GM12801 (cell line): ENCODE results near the gene ZNF821.

ENCODE experiments used
- TF ChIP-seq, protein P1 (sequence below): IDR thresholded peaks from one replicate; pipeline ENCODE4 v1.5.1; 2011; ENCODE audit warnings: control low read depth; ENCODE audit not compliant: insufficient read length; ENCODE audit errors: extremely low read depth

Gene ZNF821

DNA sequence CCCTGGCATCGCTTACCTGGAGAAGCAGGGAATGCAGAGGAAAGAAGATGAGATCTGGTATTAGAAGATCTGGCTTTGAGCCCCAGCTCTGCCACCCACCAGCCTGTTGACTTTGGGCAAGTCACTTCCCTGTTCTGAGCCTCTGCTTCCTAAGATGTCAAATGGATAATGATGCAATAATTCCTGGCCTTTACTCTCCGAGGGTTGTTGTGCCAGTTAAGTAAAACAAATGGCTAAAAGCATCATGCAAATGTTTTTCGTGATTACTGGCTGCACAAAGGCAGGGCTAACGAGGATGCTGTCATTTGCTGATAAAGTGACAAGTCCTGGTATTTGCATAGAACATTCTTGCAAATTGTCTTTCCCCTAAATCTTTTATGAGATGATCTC lies 1.3 kb upstream of the ZNF821 start:
- TF ChIP-seq, protein P1, sequence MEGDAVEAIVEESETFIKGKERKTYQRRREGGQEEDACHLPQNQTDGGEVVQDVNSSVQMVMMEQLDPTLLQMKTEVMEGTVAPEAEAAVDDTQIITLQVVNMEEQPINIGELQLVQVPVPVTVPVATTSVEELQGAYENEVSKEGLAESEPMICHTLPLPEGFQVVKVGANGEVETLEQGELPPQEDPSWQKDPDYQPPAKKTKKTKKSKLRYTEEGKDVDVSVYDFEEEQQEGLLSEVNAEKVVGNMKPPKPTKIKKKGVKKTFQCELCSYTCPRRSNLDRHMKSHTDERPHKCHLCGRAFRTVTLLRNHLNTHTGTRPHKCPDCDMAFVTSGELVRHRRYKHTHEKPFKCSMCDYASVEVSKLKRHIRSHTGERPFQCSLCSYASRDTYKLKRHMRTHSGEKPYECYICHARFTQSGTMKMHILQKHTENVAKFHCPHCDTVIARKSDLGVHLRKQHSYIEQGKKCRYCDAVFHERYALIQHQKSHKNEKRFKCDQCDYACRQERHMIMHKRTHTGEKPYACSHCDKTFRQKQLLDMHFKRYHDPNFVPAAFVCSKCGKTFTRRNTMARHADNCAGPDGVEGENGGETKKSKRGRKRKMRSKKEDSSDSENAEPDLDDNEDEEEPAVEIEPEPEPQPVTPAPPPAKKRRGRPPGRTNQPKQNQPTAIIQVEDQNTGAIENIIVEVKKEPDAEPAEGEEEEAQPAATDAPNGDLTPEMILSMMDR, result no peak

DNA sequence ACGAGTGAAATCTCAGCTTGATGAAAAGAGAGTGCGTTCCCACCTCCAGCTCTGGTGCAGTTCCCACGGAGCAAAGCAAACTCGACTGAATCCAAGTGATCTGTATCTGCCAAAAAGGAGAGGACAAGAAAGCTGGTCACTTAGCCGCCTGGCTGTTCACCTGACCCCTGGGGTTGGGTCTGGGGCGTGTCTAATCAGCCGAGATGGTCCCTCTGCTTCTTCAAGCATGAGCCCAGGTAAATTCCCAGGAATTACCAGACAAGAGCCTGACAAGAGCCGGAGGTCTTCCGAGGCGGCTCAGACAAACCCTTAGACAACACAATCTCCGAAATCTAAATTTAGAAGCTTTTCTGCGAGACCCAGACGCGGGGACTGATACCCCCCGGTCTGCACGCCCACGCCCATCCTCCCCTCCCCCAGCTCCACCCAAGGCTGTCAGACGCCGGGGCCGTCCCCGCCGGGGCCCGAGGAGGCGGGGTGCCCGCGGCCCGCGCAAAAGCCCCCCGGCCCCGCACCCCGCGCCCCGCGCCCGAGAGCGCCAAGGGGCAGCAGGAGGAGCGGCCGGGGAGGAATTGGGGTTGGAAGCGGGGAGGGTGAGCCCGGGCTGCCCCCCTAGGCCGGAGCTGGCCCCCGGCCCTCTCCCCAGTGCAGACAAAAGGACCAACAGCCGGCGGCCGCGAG lies 674 bp downstream of the ZNF821 start:
- TF ChIP-seq, protein P1, result no peak

DNA sequence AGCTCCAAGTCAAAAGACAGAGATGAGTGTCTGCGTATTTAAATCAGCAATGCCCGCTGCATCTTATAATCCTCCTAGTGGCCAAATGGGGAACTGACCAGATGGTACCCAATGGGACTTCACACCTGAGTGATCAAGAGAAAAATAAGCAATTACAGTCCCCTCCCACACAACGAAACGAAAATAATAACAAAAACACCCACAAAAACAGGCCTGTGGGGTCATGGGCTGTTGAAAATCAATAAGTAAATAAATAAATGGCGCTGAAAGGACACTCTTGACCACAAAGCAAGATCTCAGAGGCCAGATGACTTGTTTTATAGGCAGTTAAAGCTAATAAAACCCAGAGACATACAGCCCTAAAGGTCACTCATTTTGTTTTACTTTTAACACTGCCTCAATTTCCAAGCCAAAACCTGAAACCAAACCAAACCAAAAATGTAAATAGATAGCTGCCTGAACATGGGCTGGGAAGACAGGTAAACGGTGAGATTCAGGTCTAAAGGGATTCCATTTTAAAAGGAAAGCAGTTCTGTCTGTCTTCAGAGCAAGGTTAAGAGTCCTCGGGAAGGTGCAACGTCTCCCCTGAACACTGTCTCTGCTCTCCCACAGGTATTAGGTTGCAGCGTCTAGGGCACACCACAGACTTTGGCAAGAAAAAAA lies 1.3 kb downstream of the ZNF821 start:
- TF ChIP-seq, protein P1, result peak; percentile 70

DNA sequence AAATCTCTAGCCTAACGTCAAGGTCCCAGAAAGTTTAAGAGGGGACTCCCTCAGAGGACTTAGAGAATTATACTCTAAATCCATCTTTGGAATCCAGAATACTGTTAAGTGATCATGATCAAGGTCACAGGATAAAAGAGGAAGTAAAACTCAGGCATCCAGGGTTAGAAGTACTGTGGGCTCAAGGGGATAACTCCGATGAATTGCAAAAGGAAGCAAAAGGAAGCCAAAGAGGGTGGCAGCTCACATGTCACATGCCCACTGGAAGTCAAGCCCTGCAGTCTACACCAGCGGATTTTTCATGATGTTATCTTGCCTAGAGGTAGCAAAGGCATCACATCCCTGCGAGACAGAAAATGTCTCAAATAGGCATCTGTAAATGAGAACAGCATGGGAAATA lies 3.8 kb downstream of the ZNF821 start:
- TF ChIP-seq, protein P1, result no peak

DNA sequence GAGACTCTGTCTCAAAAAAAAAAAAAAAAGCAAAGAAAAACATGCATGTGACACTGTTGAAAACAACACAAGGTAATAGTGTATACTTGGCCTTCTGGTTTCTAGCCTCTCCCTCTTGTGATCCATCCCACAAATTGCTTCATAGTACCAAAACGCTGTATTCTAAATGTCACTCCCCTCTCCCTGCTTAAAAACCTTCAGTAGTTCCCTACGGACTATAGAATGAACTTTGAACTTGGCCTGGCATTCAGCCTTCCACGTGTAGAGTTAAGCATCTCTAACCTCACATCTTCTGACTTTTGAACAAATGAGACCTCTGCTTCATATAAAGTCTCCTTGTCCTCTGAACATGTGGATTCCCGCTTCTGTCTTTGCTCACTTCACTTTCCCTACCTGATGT lies 5.1 kb downstream of the ZNF821 start:
- TF ChIP-seq, protein P1, result no peak

DNA sequence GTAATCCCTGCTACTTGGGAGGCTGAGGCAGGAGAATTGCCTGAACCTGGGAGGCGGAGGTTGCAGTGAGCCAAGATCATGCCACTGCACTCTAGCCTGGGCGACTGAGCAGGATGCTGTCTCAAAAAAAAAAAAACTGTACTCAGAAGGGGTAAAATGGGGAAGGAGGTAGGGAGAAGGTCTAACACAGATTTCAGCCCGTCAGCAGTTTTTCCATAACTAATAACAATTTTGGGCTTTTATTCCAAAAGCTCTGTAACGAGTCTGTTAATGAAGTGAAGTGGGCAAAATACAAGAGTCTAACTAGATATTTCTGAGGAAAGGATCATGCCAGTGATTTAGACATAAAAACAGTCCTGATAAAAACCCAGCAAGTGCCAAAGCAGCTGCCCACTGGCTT lies 10.8 kb downstream of the ZNF821 start:
- TF ChIP-seq, protein P1, result no peak

DNA sequence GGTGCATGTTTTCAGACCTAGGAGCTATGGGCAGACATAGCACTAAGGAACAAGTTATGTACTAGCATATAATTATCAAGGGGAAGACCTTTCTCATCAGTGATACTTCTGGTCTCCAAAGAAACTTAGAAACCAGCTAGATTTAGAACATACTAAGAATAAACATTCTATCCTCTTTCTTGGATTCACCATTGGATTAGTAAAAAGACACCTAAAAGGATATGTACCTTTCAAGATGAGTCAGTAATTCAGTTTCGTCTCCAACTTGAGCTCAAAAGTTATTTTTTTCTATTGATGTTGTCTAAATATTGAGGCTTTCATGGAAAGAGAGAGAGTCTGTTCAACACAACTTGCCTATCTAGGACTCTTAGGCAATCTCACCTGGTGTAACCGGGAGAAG lies 13.2 kb downstream of the ZNF821 start:
- TF ChIP-seq, protein P1, result no peak
